HT-29 (cell line): Measurements from ENCODE around the gene PXMP2. TPM values are rescaled to one million over a fixed set of nuclear protein-coding genes. Genes with fewer than 3 reads are reported as not detected.
A peak's percentile ranks its signal among the peaks of the same experiment; 100 is the strongest.

ENCODE experiments used
- DNase-seq: peaks from one replicate; pipeline ENCODE4 v3.0.0-alpha.2; 2015; ENCODE audit warnings: low spot score
- total RNA-seq: library from RNA; depleted of rRNA; stranded (reverse); fragments of >200 nt; shearing (Covaris generic); gene quantifications from 2 replicates; pipeline ENCODE4 v1.2.3, GENCODE V29; 2014

PXMP2 gene
- total RNA-seq, 1 experiment from 2014 or later = 102 TPM

DNA sequence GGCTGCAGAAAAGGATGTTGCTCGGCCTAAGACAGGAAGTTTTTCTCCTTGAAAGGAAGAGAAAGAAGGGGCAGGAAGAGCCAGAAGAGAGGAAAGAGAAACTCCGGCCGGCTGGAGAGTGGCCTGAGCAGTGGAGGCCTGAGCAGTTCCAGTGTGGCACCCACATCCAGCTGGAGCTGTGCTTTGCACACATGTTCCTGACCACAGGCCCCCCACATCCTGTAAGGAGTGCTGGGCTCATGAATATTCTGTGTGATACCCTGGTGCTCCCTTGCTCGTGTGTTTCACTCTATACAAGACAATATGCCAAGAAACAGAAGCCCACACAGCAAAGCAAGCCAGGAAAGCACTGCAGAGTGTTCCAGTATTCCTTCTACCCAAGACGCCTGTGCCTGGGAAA, 27.3 kb upstream of the PXMP2 start:
- no peak for DNase-seq

DNA sequence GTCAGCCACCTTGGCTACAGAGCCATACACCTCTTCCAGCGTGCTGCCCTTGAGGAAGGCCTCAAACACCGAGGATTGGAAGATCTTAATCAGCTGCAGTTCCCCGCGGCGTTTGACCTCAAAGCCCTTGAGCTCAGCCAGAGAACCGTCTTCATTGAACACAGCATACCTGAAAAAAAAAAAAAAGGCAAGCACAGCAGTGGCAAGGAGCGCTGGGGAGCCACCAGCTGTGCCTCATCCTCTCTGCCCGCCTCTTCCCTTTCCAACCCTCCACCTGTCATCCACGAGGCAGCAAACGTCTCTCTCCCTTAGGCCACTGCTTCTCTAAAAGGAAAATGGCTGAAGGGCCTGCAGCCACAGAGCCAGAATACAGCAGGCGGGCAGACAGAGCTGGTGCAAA, 26.4 kb upstream of the PXMP2 start:
- no peak for DNase-seq

GRCh38 chr12:132661972-132662371, 25.4 kb upstream of the PXMP2 start:
- DNase-seq = no peak

GRCh38 chr12:132662901-132663755, 24.3 kb upstream of the PXMP2 start:
- no peak for DNase-seq

DNA sequence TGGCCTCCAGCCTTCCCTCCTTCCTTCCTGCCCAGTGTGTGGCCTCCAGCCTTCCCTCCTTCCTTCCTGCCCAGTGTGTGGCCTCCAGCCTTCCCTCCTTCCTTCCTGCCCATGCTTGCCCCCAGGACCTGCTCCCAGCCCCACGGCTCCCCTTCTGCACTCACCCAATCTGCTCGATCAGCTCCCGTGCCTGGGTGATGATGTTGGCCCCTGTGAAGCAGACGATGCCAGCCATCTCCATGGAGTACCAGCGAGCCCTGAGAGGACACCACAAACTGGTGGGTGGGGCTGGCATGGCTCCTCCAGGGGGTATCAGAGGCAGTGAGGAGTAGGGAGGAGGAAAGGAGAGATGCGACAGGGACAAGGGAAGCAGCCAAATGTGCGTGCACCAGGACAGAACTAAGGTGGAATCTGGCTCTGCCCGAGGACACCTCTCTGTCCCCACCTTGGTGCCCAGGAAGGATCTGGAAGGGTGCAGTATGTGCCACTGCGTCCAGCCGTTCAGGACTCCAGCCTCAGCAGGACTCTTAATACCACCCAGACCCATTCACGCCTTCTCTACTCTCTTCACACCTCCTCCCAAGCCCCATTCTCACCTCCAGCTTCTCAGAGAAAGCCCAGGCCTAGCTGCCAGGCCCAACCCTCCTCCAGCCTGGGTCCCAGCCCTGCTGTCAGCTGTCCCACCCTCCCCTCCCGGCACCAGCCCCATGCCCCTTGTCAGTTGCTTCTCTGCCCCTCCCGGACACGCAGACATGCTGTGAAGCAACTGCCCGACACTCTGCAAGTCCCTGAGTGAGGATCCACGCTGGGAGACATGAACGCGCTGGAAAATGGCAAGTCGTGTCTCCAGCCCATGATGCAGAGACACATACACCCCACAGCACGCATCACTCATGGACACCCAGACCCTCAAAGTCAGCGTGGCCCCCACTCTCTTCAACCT, 22.9 kb upstream of the PXMP2 start:
- no peak for DNase-seq

GRCh38 chr12:132665149-132665491, 22.3 kb upstream of the PXMP2 start:
- no peak for DNase-seq

GRCh38 chr12:132665794-132666193, 21.6 kb upstream of the PXMP2 start:
- no peak for DNase-seq

DNA sequence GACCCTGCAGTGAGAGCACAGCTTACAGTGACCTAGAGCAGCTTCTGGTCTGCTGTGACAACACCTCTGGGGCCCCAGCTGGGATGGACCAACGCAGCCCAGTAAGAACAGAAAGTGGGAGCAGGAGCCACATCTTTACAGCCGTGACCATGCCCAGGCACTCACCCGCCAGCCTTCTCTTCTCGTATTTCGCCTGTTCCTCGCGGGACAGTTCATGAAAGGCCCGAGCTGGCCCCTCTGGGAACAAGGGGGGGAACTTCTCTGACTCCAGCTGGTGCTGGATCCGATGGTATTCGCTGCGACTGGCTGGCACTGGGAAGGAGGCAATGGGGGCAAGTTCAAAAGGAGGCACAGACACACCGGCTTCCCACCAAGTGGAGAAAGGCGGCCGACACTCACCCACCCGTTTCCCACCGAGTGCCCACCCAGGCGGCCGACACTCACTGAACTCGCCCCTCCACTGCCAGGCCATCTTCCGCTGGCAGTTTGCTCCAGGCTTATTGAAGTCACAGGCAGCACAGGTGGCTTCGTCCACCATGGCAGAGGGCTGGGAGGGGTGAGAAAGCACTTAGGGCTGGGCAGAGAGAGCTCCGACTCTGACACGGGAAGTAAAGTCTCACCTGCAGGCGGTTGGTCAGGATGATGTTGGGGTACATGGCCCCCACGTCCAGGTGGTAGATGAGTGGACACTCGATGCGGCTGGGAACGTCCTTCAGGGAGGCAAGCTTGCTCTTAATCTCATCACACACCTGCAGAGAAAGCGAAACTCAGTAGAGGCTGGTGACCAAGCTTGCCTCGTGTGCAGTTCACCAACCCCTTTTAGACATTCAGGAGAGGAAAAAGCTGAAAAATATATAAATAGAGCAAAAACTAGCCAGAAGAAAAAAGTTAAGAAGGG, 18.9 kb upstream of the PXMP2 start:
- no peak for DNase-seq

DNA sequence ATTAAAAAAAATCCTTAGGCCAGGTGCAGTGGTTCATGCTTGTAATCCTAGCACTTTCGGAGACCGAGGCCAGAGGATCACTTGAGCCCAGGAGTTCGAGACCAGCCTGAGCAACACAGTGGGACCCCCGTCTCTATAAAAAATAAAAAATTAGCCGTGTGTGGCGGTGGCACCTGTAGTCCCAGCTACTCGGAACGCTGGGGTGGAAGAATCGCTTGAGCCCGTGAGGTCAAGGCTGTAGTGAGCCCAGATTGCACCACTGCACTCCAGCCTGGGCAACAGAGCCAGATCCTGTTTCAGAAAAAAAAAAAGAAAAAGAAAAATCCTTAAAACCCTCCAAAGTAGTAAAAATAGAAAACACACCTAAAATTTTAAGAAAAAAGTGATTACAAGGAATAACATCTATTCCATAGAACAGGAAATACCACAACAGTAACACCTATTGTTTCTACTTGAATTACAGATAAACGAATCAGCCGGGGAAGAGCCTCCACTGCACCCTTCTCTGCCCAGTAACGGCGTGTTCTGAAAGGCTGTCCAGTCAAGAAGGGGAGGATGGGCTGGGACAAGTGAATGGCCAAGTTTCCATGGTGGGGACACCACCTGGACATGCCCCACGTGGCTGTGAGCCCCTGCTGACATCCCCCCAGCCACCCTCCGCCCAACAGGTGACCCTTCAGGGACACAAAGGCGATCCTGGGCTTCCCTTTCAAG, 18.1 kb upstream of the PXMP2 start:
- DNase-seq = no peak

DNA sequence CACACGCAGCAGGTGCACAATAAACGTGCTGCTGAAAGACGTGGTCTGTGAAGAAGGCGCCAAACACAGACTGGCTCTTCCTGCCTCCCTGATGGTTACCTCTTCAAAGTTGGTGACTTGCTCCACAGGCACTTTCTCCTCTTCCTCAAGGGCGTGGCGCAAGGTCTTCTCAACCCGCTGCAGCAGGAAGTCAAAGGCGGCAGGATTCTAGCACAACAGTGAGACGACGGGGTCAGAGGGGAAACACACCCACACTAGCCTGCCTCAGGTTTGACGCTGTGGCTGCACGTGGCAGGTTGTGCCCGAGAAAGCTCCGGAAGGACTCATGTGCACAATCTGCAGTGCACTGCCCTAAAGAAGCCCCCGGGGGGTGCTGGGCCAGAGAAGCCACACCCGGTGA, 15.3 kb upstream of the PXMP2 start:
- DNase-seq = no peak

DNA sequence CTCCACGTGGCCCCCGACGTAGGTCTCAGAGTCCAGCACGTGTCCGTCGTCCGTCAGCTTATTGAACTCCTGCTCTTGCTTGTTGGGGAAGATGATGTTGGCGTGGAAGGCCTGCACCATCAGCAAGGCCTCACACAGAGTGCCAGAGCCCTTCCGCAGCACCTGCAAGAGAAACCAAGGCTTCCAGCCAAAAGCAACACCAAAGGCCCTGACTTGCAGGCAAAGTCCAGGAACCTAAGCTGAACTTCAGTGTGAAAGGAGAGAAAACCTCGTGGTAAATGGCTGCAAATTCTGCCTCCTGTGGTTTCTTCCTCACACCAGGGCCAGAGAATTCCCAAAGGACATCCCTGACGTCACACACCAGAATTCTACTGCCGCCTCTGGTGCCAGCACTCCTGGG, 14.7 kb upstream of the PXMP2 start:
- no peak for DNase-seq

- no peak for DNase-seq
Measured at GRCh38 chr12:132673288-132674179, 13.9 kb upstream of the PXMP2 start.

- no peak for DNase-seq
Measured at GRCh38 chr12:132674561-132674960, 12.8 kb upstream of the PXMP2 start.

DNA sequence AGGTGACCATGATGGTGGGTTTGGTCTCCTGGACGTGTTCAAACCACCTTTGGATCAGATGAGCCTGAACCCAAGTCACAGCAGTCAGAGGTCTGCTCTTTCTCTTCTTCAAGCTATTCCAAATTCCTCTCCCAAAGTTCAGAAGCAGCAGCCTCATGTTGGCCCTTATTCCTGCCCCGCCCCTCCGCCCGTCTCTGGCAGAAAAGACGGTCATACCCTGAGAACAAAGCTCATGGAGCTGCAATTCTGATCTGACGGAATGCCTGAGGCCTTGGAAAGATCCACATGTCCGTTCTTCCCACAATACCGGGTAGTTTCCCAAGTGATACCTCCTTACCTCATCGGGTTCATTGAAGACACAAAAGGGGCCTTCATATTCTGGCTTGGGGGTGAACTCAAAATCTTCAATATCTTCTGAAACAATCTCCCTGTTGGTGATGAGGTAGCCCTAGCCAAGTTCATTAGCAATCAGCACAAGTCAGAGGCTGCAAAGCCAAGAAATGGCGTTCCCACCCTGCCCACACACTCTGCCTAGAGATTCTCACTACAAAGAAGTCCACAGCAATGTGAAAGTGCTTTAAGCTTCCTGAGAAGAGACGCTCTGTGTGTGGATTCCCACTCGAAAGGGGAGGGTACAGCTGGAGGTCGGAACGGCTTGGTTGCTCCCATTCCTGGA, 11.5 kb upstream of the PXMP2 start:
- no peak for DNase-seq

DNA sequence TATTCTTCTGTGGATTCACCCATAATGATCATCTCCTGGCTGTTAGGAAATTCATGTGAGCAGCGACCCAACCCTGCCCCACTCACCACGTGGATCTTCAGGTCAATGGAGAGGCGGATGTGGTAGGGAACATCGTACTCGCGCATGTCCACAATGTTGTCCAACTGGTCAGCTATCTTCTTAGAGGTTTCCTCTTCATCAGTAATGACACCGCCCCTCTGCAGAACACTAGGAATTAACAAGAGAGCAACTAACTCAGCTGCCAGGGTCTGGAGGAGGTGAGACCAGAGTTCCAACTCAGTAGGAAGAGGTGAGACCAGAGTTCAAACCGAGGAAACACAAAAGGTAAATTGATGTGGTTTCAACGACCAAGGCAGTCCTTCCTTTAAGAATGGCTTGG, 9.9 kb upstream of the PXMP2 start:
- no peak for DNase-seq

- no peak for DNase-seq
Measured at GRCh38 chr12:132685400-132685799, 2.0 kb upstream of the PXMP2 start.

DNA sequence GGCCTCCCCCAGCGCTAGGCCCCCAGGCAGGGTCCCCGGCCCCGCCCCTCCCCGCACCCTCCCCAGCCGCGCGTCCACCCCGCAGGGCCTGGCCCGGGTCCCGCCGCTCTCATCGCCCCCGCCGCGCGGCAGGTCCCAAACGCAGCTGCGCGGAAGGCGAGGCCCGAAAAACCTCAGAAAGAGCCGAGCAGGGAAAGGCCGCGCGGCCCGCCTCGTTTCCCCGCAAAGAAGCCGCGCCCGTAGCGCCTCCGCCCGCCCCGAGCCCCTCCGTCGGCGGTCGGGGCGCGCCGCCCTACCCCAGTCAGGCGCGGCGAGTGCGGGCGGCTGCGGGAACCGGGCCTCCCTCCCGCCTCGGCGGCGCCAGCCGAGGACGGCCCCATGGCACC, 569 bp upstream of the PXMP2 start:
- no peak for DNase-seq

GRCh38 chr12:132689227-132689626, 1.8 kb downstream of the PXMP2 start:
- DNase-seq = peak; percentile 66

DNA sequence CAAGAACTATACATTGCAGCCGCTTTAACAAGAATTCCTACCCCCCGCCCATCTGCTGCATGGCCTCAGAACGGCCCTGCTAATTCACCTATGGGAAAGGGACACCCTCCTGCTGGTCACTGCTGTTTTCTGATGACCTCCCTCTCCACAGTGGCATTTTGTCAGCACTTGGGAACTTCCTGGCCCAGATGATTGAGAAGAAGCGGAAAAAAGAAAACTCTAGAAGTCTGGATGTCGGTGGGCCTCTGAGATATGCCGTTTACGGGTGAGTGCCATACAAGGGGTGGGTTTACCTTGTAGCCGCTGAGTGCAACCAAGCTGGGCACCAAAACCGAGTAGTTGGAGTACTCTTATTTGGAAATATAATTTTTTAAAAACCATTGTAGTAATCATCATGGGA, 2.7 kb downstream of the PXMP2 start:
- DNase-seq = no peak
